Measurements from ENCODE around the gene KIDINS220.

DNA sequence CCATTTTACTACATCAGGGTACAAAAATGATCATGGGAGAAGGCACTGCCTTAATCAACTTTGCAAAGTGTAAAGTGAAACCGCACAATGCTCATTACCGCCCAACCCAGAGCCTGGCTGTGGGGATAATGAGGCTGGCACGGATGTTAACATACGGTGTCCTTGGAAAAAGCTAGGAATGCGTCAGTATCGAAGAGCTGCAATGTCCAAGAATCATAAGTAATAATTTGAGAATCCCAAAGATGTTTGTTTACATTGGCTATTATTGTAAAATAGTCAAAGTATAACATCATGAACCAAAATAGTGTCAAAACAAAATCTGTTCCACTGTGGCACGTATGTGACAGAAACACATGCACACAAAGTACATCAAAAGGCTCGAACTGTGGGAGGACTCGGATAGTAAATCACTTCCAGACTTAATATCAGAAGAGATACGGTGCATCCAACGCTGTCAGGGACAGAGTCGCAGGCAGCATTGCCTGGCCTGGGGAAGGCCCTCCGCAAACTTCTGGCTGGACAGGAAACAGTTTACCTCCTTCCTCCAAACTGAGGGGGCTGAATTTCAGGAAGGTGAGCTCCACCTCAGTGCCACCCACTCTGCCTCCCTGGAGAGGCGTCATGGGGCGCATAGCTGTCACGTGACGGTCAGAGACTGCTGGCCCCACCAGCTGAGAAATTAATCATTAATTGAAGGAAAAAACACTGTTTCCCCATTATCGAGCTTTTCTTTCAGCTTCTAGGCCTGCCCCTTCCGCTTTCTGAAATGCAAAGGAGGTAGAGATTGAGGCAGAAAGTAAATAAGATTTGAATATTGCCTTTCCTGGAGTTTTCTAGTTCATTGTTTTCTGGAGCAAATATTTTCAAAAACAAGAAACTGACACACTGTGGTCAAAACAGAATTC lies 157.3 kb downstream of the KIDINS220 start:
- TF ChIP-seq, protein P1, sequence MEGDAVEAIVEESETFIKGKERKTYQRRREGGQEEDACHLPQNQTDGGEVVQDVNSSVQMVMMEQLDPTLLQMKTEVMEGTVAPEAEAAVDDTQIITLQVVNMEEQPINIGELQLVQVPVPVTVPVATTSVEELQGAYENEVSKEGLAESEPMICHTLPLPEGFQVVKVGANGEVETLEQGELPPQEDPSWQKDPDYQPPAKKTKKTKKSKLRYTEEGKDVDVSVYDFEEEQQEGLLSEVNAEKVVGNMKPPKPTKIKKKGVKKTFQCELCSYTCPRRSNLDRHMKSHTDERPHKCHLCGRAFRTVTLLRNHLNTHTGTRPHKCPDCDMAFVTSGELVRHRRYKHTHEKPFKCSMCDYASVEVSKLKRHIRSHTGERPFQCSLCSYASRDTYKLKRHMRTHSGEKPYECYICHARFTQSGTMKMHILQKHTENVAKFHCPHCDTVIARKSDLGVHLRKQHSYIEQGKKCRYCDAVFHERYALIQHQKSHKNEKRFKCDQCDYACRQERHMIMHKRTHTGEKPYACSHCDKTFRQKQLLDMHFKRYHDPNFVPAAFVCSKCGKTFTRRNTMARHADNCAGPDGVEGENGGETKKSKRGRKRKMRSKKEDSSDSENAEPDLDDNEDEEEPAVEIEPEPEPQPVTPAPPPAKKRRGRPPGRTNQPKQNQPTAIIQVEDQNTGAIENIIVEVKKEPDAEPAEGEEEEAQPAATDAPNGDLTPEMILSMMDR (conservative IDR thresholded peaks at IDR 0.05 in 1 of 2, IDR thresholded peaks at IDR 0.05 in 1 of 2; ENCODE audit: extremely low read depth in 1 of 2, insufficient read depth in 1 of 2, low read depth in 1 of 2, low read length in 2 of 2), result no peak
- TF ChIP-seq EZH2 (IDR thresholded peaks at IDR 0.05; ENCODE audit: borderline replicate concordance, low read length), result no peak
